ENCODE data around the gene BCL2L12. TPM values are rescaled to one million over a fixed set of nuclear protein-coding genes. Genes with fewer than 3 reads are reported as not detected.
A peak's percentile ranks its signal among the peaks of the same experiment; 100 is the strongest.

Gene BCL2L12
- total RNA-seq, 1 donor from 2014 or later: 31.5 TPM

- Histone ChIP-seq H3K27me3 (ENCODE audit: insufficient read depth, low read length) (no peaks in the 10 kb centered on the region), H3K4me2 (ENCODE audit: low read length) (no peak overlapping the region), H3K27ac (ENCODE audit: low read depth, low read length) (no peak overlapping the region), H3K9ac (ENCODE audit: low read length) (no peak overlapping the region), H3K9me3 (ENCODE audit: insufficient read depth, low read depth, low read length) (no peaks in the 10 kb centered on the region), H3K36me3 (ENCODE audit: insufficient read depth, low read length) (peaks cover 16% of the 10 kb centered on the region), H4K20me1 (ENCODE audit: insufficient read depth, low read length) (peaks cover 54% of the 10 kb centered on the region), H3K79me2 (ENCODE audit: insufficient read depth, low read length) (peaks cover 17% of the 10 kb centered on the region), H3K4me1 (ENCODE audit: insufficient read depth, low read length) (peaks cover 15% of the 10 kb centered on the region), H2AFZ (ENCODE audit: low read depth, low read length) (no peak overlapping the region), H3K4me3 (ENCODE audit: insufficient read depth, low read depth, low read length) (no peak overlapping the region)
- DNase-seq (ENCODE audit: low read depth) (no peak), FAIRE-seq (no peak)
- H3K36me3 Mint-ChIP-seq (ENCODE audit: low read depth, unreplicated experiment): peaks cover 14% of the 10 kb centered on the region
- no peak for TF ChIP-seq EZH2 (IDR thresholded peaks at IDR 0.05; ENCODE audit: insufficient read depth, low read length)
- no peak for TF ChIP-seq CTCF (IDR thresholded peaks at IDR 0.05; ENCODE audit: insufficient read depth, low read depth, low read length)
- no peaks in the 10 kb centered on the region for H3K27me3 Mint-ChIP-seq (ENCODE audit: low read depth, unreplicated experiment)
- no peak overlapping the region for H3K27ac Mint-ChIP-seq (ENCODE audit: unreplicated experiment)
- no peaks in the 10 kb centered on the region for H3K9me3 Mint-ChIP-seq (ENCODE audit: unreplicated experiment)
- peak overlapping the region; percentile 62 for H3K4me3 Mint-ChIP-seq (ENCODE audit: unreplicated experiment)
- peaks cover 12% of the 10 kb centered on the region for H3K4me1 Mint-ChIP-seq (ENCODE audit: low read depth, unreplicated experiment)
Measured at GRCh38 chr19:49686503-49687088, 20.9 kb downstream of the BCL2L12 start.

- Mint-ChIP-seq H3K9me3 (ENCODE audit: unreplicated experiment) (no peaks in the 10 kb centered on the region), H3K27me3 (ENCODE audit: low read depth, unreplicated experiment) (no peaks in the 10 kb centered on the region), H3K36me3 (ENCODE audit: low read depth, unreplicated experiment) (peaks cover 14% of the 10 kb centered on the region), H3K4me3 (ENCODE audit: unreplicated experiment) (peak overlapping the region; percentile 62), H3K4me1 (ENCODE audit: low read depth, unreplicated experiment) (peaks cover 12% of the 10 kb centered on the region), H3K27ac (ENCODE audit: unreplicated experiment) (no peak overlapping the region)
- FAIRE-seq: no peak
- Histone ChIP-seq H3K36me3 (ENCODE audit: insufficient read depth, low read length) (peaks cover 12% of the 10 kb centered on the region), H3K4me2 (ENCODE audit: low read length) (no peak overlapping the region), H3K27me3 (ENCODE audit: insufficient read depth, low read length) (no peaks in the 10 kb centered on the region), H3K4me1 (ENCODE audit: insufficient read depth, low read length) (peaks cover 15% of the 10 kb centered on the region), H3K27ac (ENCODE audit: low read depth, low read length) (no peak overlapping the region), H3K4me3 (ENCODE audit: insufficient read depth, low read depth, low read length) (no peak overlapping the region), H4K20me1 (ENCODE audit: insufficient read depth, low read length) (peaks cover 49% of the 10 kb centered on the region), H3K79me2 (ENCODE audit: insufficient read depth, low read length) (peaks cover 11% of the 10 kb centered on the region), H3K9me3 (ENCODE audit: insufficient read depth, low read depth, low read length) (no peaks in the 10 kb centered on the region), H3K9ac (ENCODE audit: low read length) (no peak overlapping the region), H2AFZ (ENCODE audit: low read depth, low read length) (no peak overlapping the region)
- TF ChIP-seq CTCF (IDR thresholded peaks at IDR 0.05; ENCODE audit: insufficient read depth, low read depth, low read length) (no peak), EZH2 (IDR thresholded peaks at IDR 0.05; ENCODE audit: insufficient read depth, low read length) (no peak)
- DNase-seq (ENCODE audit: low read depth): no peak
Measured at GRCh38 chr19:49687150-49687549, 21.4 kb downstream of the BCL2L12 start.

DNA sequence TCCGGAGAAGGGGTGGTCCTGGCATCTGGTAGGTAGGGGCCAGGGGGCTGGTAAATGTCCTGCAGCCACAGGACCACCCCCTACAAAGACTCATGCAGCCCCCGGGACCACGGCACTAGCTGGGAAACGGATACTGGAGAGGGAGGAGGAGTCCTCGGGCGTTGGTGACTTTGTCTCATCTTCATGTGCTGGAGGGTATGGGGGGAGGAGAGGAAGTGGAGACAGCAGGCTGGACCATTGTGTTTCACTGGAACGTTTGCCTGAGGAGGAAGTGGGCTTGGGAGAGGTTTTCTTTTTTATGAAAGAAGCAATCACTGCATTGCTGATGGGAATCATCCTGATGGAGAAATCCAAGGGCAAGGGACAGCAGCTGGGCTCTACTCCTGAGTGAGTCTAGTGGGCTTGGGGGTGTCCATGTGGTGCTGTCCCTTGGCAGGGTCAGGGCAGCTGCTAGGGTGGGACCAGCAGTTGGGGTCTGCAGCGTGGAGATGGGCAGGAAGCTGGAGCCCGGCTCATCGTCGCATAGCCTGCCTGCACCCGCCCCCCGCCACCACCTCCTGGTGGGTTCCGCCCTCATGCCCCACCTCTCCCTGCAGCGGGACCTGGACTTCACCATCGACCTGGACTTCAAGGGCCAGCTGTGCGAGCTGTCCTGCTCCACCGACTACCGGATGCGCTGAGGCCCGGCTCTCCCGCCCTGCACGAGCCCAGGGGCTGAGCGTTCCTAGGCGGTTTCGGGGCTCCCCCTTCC is 22.0 kb downstream of the BCL2L12 start:
- peaks cover 12% of the 10 kb centered on the region for H3K4me1 Mint-ChIP-seq (ENCODE audit: low read depth, unreplicated experiment)
- H3K9ac ChIP-seq (ENCODE audit: low read length): no peak overlapping the region
- H3K4me2 ChIP-seq (ENCODE audit: low read length): no peak overlapping the region
- no peak overlapping the region for H2AFZ ChIP-seq (ENCODE audit: low read depth, low read length)
- H3K79me2 ChIP-seq (ENCODE audit: insufficient read depth, low read length): peaks cover 7% of the 10 kb centered on the region
- peaks cover 8% of the 10 kb centered on the region for H3K36me3 ChIP-seq (ENCODE audit: insufficient read depth, low read length)
- no peaks in the 10 kb centered on the region for H3K27me3 Mint-ChIP-seq (ENCODE audit: low read depth, unreplicated experiment)
- no peak overlapping the region for H3K27ac Mint-ChIP-seq (ENCODE audit: unreplicated experiment)
- H3K9me3 Mint-ChIP-seq (ENCODE audit: unreplicated experiment): no peaks in the 10 kb centered on the region
- no peak for TF ChIP-seq CTCF (IDR thresholded peaks at IDR 0.05; ENCODE audit: insufficient read depth, low read depth, low read length)
- no peak for TF ChIP-seq EZH2 (IDR thresholded peaks at IDR 0.05; ENCODE audit: insufficient read depth, low read length)
- no peaks in the 10 kb centered on the region for H3K9me3 ChIP-seq (ENCODE audit: insufficient read depth, low read depth, low read length)
- no peak for FAIRE-seq
- H3K4me3 ChIP-seq (ENCODE audit: insufficient read depth, low read depth, low read length): no peak overlapping the region
- peaks cover 11% of the 10 kb centered on the region for H3K36me3 Mint-ChIP-seq (ENCODE audit: low read depth, unreplicated experiment)
- no peak for DNase-seq (ENCODE audit: low read depth)
- H3K4me1 ChIP-seq (ENCODE audit: insufficient read depth, low read length): peaks cover 15% of the 10 kb centered on the region
- H3K4me3 Mint-ChIP-seq (ENCODE audit: unreplicated experiment): peak overlapping the region; percentile 55
- no peaks in the 10 kb centered on the region for H3K27me3 ChIP-seq (ENCODE audit: insufficient read depth, low read length)
- no peak overlapping the region for H3K27ac ChIP-seq (ENCODE audit: low read depth, low read length)
- H4K20me1 ChIP-seq (ENCODE audit: insufficient read depth, low read length): peaks cover 44% of the 10 kb centered on the region
